ENCODE measurements around the gene HIP1R.
"Not testable (repeated sequence)": the region's sequence is repeated elsewhere in the genome, so short reads cannot be mapped to it uniquely, and the experiment has no call there.

HIP1R gene

DNA sequence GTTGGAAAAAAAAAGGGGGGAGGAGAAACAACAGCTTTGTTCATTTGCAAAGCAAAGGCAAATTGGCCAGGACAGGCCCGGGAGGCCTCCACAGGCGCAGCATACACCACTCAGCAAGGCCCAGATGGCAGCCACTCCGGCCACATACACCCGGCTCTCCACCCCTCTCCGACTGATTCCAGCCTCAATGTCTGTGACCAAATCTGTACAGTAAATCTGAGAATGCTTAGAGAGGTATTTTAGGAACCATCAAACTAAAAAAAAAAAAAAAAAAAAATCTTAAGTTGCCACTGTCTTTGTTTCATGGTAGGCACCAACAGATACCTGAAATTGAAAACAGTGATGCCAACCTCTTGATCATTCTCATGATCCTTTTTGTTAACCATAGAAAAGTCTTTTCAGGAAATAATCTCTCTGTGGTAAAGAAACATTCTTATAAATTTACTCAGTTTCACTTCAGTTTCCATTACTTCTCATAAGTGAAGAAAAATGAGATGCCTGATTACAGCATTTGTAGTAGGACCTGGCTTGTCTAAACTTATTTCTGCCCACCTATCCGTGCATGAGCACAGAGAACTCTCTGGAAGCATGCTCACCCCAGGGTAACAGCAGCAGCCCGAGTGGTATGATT is 40.4 kb downstream of the HIP1R start:
- DNase-seq, result peak; percentile 10

DNA sequence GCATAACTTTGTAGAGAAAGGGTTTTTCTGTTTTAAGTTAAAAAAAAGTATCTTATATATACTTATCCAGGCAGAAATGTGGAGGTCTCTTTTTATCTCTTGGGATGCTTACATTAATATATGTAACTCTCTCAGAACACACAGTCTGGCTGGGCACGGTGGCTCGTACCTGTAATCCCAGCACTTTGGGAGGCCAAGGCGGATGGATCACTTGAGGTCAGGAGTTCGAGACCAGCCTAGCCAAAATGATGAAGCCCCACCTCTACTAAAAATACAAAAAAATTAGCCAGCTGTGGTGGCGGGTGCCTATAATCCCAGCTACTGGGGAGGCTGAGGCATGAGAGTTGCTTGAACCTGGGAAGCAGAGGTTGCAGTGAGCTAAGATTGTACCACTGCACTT is 41.0 kb downstream of the HIP1R start:
- DNase-seq, result not testable (repeated sequence)

DNA sequence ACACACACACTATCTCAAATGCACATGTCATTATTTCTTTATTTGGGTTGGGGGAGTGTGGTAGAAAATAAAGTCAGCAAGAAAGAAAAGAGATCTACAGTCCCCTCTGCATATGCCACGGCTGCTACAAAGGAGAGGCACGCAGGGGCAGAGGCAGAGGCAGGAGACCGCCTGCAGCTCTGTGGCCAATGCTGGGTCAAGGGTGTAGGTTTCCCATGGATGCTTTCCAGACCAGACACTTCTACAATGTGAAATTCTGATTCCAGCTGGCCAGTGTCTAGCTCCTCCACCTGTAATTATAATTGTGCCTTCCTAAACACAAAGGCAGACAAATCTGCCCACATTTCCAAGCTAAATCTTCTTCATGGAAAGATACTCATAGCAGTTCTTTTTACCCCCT is 41.5 kb downstream of the HIP1R start:
- peak; percentile 10 for DNase-seq

DNA sequence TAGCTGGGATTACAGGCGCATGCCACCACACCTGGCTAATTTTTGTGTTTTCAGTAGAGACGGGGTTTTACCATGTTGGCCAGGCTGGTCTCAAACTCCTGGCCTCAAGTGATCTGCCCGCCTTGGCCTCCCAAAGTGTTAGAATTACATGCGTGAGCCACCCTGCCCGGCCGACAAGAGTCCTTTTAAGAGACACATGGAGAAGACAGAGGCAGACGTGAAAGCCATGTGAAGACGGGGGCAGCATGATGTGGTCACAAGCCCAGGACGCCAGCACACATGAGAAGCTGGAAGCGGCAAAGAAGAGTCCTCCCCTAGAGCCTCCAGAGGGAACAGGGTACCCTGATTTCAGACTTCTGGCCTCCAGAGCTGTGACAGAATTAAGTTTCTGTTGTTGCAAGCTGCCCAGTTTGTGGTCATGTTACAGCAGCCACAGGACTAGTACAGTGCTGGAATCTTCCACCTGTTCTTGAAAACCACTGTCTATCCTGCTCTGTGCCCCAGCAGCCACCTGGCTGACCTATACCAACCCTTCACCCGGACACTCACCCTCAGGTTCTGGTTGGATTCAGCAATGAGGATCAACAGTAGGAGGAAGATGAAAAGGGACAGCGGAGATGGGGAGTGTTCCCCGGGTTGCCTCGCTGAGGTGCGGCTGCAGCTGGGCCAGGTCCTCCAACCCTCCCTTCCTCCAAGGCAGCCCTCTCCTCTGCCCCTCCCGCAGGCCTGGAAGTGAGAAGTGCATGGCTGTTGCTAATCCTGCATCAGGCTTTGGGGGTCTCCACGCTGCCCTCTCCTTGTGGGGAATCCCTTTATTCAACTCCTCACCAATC is 43.7 kb downstream of the HIP1R start:
- DNase-seq, result peak; percentile 10

DNA sequence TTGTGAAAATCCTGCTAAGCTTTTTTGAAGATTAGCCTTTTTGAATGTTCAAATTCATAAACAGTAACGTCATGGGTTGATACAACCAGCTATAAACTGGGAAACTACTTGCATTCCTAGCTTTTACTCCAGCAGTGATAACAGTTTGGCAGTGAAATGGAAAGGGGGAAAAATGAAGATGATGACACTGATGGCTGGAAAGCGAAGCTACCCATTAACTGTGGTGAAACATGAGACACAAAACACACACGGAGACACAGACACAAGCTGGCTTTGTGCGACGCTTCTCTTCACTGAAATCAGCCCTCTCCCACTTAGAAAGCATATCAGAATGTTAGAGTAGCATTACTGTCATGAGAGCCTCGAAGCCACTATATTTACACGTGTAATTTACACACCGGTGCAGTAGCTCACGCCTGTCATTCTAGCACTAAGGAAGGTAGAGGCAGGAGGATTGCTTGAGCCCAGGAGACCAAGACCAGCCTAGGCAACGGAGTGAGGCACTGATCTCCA is 45.0 kb downstream of the HIP1R start:
- no peak for DNase-seq

DNA sequence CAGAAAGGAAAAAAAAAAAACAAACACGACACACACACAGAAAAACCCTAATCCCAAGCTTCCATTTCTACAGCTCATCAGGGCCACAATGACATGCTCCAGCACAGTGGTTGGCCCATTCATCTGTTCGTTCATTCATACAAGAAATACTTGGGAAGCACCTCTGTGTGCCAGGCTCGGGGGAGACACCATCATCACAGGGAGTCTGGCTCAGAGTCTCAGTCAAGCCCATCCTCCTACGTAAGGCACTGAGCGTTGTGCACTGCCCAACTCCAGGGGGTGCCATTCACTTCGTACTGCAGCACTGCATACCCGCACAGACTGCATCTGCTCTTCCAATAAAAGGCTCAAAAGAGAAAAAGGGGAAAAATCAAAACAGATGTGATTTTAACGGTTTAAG is 45.4 kb downstream of the HIP1R start:
- peak; percentile 36 for DNase-seq

DNA sequence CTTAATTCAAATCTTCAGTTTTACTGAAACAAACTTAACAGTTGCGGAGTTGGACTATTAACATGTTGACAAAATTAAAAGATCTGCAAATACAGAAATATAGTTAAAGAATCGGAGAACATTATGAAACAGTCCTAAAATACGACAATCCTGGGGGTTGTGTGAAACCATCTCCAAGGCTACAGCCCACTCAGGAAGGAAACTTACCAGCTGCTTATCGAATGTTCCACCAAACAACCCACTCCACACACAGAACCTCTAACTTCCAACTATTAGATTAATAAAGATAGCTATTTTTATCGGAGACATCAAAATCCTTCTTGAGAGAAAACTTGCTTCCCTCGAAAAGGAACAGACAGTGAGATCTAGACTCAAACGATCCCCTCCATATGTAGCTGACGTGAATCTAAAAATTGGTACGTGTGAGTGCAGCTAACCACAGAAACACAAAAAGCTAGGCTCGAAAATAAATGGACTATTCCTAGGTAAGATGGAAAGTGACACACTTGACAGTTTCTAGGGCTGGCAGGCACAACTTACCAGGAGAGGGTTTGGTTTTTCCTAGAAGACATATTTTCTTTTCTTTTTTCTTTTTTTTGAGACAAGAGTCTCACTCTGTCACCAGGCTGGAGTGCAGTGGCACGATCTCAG is 47.8 kb downstream of the HIP1R start:
- no peak for DNase-seq

DNA sequence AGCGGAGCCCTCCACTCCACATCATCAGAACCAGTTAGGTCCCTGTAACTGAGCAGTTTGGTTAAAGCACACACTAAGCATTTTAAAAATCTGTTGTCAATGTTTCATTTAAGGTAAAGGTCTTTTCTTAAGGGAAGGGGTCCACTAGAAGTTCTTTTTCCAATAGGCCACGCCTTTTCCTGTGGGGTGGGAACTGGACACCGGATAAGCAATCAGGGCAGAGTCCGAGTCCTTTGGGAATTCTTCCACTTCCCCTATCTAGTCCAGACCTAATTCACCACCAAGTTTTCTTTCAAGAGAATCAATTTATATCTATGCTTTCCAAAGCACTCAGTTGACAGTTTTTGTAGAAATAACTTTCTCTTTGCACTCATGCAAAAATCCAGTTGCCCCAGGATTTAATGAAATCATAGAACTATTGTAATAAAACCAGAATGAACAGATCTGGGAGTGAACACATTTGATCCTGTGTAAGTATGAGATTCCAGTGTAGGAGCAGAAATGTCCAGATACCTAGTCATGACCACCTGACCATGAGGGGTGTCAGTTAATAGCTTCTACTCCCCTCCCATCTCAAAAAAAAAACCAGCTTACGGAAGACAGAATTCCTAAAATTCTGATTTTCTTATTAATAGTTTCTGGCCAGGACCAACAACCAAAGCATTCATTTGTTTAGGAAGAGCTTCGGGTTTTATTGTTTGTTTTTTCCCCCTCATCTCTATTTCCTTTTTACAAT is 49.0 kb downstream of the HIP1R start:
- no peak for DNase-seq

DNA sequence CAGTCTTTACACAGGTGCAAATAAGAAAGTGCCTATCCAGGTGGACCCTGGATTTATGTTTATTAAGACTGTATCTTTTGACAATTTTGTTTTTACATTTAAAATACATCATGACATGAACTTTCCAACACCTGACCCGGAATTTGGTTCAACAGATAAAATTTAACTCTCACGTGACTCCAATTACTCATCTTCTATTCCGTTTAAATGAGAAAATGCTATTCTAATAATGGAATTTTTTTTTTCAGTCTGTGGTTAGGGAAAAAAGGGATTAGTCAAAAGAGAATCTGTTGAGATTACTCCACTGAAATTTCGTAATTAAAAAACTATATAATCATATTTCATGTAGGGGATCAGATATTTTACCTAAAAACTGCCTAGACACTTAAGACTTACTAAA is 49.6 kb downstream of the HIP1R start:
- no peak for DNase-seq

DNA sequence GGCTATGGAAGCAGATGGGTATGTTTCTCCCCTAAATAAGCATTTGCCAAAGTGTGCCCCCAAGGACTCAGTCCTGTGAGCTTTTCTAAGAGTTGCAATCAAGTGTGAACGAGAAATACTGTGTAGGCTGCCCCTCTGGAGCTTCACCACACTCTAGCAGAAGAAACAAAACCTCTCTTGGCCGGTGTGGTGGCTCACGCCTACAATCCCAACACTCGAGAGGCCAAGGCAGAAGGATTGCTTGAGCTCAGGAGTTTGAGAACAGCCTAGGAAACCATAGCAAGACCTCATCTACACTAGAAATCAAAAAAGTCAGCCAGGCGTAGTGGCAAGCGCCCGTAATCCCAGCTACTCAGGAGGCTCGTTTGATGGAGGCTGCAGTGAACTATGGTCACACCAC is 50.9 kb downstream of the HIP1R start:
- DNase-seq, result no peak

DNA sequence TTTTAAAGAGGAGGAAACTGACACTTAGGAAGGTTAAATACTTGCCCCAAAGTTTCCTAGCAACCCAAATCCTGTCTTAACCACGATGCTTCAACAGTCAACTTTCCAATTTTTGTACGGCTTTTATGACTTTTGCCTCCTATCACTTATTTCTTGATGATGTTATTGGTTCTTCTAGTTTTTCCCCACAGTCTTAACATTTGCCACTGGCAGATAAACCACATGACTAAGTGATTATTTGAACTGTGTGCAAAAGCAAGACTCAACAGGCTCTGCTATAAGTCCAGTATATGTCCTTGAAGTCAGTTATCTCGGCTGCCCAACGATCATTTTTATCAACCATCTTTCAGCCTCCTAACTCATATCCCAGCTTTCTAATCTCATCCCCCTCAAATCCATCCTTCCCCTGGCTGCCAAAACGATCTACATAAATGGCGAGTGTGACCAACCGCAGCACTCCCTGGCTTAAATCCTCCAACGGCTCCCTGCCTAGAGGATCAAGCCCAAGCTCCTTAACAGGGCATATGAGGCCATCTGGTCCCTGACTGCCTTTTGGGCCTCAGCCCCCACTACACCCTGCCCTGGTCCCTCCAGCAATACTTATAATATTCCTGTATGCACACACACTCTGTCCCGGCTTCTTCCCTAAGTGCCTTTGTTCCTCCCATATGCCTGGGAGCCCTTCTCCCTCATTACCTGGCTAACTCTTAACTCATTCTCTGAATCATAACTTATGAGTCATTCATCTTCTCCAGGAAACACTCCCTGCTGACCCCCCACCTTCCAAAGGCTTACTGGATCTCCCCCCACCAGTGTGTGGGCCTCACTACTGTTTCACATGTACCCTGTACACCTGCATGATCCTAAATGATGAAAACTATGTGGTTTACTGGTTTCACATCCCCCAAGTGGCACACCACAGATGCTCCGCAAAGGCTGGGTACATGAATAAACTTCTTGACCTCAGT is 51.9 kb downstream of the HIP1R start:
- DNase-seq, result peak; percentile 56

DNA sequence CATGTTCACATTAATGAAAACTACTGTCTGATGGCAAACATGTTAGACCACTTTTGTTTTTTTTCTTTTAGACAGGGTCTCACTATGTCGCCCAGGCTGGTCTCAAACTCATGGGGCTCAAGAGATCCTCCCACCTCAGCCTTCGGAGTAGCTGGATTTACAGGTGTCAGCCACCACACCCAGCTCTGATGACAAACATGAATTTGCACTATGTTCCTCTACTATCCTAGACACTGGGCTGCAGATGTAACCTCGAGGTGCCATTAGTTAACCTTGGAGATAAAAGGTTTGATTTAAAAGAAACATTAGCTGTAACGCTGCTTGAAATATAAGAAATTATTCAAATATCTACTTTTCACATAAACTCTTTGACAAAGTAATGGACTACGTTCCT is 52.6 kb downstream of the HIP1R start:
- DNase-seq, result no peak

DNA sequence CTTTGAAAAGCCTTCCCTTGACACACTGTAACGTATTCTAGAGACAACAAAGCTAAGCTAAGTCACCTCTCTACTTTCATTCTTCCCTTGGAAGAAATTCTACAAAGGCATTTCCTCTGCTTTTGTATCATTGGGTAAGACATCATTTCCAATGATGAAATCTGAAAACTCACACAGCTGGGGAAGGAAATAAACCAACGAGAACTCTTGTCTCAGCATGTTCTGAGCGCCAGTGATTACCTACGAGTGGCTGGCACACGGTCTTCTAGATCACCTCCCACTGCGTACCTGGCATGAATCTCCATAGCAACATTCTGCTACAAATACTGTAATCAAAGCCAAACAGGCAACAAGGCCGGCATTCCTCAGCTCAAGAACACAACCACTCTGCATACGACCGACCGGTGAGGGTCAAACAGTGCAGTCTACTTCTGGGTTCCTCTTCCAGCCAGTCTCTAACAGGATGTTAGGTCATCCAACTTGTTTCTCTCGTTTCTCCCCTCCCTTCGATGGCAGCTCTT is 53.0 kb downstream of the HIP1R start:
- DNase-seq, result peak; percentile 80

DNA sequence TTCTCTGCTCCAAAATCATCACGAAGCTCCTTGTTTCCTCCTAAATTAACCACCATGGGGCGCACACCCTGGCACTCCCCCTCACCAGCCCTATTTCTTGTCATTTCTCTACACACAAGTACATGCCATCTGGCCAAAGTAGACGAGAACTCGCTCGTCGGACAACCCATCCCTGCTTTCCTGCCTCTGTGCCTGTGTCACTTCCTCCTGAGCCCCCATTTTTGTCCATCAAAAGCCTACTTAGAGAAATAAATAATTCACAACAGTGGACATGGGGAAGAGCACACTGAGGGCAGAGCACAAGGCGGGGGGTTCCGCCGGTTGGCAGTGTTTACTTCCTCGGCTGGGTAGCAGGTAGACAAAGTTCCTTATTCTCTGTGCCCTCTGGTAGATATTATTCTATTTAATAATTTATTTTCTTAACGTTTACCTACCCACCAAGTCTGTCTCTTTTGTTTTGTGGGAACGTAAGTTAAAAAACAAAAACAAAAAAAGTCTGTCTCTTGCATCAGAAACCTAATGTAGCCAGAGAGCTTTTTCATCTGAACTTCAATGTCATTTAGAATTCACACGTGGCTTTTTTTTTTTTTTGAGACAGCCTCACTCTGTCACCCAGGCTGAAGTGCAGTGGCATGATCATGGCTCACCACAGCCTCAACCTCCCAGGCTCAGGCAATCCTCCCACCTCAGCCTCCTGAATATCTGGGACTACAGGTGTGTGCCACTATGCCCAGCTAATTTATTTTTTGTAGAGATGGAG is 54.7 kb downstream of the HIP1R start:
- no peak for DNase-seq

DNA sequence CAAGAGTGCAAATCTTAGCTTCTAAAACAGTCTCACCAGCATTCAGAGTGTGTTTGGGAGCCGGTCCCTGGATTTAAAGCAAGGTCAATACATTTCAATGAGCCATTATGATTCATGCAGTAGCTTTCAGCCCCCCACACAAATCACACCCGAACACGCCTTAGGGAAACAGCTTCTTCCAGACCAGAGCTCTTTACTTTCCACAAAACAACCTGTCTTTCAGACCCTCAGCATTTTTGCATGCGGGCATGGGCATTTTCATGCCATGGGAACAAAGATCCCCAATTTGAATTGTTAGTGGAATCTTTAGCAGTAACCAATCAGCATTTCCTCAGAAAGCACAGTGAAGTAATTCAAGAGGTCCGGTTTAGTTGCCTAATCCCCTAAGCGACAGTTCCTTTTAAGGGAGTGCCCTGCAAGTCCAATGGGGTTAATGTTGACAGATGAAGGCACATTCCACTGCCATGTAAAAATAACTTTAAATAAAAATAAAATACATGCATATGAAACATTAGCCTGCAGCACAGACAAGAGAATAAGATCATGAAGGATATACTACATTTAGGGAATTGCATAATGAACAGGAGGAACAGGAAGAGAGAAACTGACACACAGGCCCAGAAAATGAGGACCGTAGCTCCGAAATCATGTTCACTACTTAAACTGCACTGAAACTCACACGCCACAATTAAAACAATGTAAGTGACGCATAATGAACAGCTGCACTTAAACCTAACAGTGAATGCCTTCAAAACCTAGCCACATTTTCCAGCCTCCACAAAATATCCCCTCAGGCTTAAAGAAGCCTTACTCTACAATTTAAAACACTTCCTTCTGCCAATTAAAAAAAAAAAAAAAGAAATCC is 56.6 kb downstream of the HIP1R start:
- no peak for DNase-seq

DNA sequence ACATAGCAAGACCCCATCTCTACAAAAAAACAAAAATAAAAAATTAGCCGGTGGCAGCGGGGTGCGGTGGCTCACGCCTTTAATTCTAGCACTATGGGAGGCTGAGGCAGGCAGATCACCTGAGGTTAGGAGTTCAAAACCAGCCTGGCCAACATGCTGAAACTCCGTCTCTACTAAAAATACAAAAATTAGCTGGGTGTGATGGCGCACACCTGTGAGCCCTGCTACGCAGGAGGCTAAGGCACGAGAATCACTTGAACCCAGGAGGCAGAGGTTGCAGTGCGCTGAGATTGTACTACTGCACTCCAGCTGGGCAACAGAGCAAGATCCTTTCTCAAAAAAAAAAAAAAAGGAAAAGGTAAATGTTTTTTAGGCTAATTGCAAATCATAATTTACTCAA is 57.5 kb downstream of the HIP1R start:
- DNase-seq, result not testable (repeated sequence)

DNA sequence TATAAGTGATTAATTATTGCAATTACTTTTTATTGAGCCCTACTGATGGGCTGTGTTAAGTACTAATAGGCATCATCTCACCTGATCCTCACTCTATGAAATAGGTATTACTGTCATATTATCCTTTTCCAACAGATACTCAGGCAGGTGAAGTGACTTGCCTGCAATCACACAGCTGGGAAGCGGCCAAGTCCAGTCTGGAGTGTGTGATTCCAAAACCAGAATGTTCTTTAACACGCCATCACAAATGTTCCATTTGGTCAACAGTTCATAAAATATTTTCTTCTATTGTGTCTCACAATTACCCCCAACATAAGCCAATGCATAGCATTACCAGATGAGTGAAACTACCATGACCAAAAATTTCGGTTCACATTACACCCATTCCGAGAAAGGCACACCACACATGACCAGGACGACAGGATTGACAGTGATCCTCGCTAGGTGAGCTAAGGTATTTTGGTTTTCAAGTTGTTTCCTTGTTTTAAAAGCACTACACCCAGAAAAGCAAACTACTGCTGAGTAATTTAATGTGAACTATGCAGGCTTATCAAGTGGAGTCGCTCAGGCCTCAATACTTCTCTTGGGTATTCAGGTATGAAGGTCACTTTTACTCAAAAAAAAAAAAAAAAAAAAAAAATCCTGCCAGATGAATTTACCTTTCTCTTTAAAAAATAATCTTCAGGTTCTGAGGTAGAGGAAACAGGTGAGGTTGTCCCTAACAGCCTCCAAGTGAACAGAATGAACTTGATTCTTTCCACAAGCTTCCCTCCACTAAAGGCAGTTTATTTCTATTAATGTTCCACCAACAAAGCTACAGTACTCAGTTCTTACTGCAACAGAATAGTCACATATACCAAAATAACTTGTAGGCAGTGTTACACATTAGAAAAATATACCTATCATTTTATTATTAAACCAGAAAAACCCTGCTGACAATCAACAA is 58.2 kb downstream of the HIP1R start:
- DNase-seq, result no peak

All from CD4-positive, alpha-beta T cell treated with Interleukin-15 for 1 hour (primary cell).